Lower lobe of right lung (tissue), 2 donors: Measurements from ENCODE around the gene SST. TPM values are rescaled to one million over a fixed set of nuclear protein-coding genes. Genes with fewer than 3 reads are reported as not detected.

Experiments used
- ATAC-seq, 2 donors: fragments of 200-7000 bp; cut with Tn5 transposase; one replicate each; pipeline ENCODE4 v1.9.1; 2020 to 2022; ENCODE audit warnings: mild to moderate bottlenecking in 2 of 2, moderate library complexity in 2 of 2
- DNase-seq: peaks from one replicate; pipeline ENCODE4 v3.0.0-alpha.2; 2020
- H3K27ac ChIP-seq: fragments of 200-600 bp; one replicate; pipeline ENCODE4 v1.8.0; 2022
- H3K27me3 ChIP-seq: fragments of 200-600 bp; one replicate; pipeline ENCODE4 v1.8.0; 2022; ENCODE audit warnings: low read depth
- H3K36me3 ChIP-seq: fragments of 200-600 bp; one replicate; pipeline ENCODE4 v1.8.0; 2022; ENCODE audit warnings: mild to moderate bottlenecking
- H3K4me1 ChIP-seq: fragments of 200-600 bp; one replicate; pipeline ENCODE4 v1.8.0; 2022
- H3K4me3 ChIP-seq: fragments of 200-600 bp; one replicate; pipeline ENCODE4 v1.8.0; 2022; ENCODE audit warnings: mild to moderate bottlenecking
- H3K9me3 ChIP-seq: fragments of 200-600 bp; one replicate; pipeline ENCODE4 v1.8.0; 2022
- intact Hi-C: fragments of 100-400 bp; cut with DNase I; formaldehyde crosslinking; loops from one replicate; pipeline ENCODE4 v1.11.0; 2022
- total RNA-seq: library from RNA; stranded (reverse); fragmentation: NEBNext Ultra II Directional; extraction: Animal tissue kit (Norgen Biotek cat#: 25700); gene quantifications from one replicate; pipeline ENCODE4 v1.2.1, GENCODE V29; 2021
- TF ChIP-seq, protein P1 (sequence below): fragments of 200-600 bp; IDR thresholded peaks from one replicate; pipeline ENCODE4 v1.8.0; 2022; ENCODE audit warnings: antibody characterized with exemption, mild to moderate bottlenecking
- donor health status: DM: no; HTN: yes; CAD: no; lungs with severe emphysema.

The SST gene
- total RNA-seq, 1 donor from 2014 or later = not detected

DNA sequence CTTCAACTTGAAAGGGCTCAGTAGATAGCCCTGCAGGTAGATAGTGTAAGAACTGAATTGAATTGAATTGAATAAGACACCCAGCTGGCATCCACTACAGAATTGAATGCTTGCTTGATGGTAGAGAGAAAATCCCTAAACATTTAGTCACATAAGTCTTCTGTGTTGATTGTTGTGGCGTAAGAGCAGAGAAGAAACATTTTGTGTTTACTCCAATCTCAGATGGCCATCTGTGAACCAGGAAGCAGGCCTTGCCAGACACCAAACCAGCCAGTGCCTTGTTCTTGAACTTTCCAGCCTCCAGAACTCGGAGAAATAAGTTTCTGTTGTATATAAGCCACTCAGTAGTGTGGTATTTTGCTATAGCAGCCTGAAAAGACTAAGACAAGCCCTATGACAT, 43.6 kb downstream of the SST start:
- TF ChIP-seq, protein P1, sequence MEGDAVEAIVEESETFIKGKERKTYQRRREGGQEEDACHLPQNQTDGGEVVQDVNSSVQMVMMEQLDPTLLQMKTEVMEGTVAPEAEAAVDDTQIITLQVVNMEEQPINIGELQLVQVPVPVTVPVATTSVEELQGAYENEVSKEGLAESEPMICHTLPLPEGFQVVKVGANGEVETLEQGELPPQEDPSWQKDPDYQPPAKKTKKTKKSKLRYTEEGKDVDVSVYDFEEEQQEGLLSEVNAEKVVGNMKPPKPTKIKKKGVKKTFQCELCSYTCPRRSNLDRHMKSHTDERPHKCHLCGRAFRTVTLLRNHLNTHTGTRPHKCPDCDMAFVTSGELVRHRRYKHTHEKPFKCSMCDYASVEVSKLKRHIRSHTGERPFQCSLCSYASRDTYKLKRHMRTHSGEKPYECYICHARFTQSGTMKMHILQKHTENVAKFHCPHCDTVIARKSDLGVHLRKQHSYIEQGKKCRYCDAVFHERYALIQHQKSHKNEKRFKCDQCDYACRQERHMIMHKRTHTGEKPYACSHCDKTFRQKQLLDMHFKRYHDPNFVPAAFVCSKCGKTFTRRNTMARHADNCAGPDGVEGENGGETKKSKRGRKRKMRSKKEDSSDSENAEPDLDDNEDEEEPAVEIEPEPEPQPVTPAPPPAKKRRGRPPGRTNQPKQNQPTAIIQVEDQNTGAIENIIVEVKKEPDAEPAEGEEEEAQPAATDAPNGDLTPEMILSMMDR = no peak
- intact Hi-C loops = no loop called here
- no peaks in the 10 kb centered on the region for H3K4me1 ChIP-seq
- H3K36me3 ChIP-seq = no peaks in the 10 kb centered on the region
- H3K9me3 ChIP-seq = no peaks in the 10 kb centered on the region
- H3K27me3 ChIP-seq = no peaks in the 10 kb centered on the region
- DNase-seq (no peak), ATAC-seq (no peak)
- H3K4me3 ChIP-seq = no peak overlapping the region
- no peak overlapping the region for H3K27ac ChIP-seq

DNA sequence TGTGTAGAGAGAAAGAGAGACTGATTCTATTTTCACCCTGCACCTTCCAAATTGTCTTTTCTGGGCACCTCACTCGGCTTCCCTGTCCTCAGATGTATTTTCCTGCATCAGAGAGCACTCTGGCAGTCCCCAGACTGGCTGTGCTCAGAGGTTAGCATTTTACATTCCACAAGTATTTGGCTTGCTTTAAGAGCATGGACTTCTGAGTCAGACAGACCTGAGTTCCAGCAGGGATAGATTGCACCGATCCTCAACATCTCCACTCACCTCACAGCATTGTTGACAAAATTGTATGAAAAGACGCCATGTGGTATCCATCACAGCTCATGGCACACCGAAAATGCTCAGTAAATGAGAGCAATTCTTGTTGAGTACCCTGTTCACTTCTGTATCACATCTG, 45.6 kb downstream of the SST start:
- Histone ChIP-seq H3K4me1 (no peaks in the 10 kb centered on the region), H3K4me3 (no peak overlapping the region), H3K27me3 (no peaks in the 10 kb centered on the region), H3K27ac (no peak overlapping the region), H3K9me3 (no peaks in the 10 kb centered on the region), H3K36me3 (no peaks in the 10 kb centered on the region)
- DNase-seq (no peak), ATAC-seq (peak in 1 of 2 donors; percentile 41)
- TF ChIP-seq, protein P1 = no peak
- intact Hi-C loops = no loop called here

DNA sequence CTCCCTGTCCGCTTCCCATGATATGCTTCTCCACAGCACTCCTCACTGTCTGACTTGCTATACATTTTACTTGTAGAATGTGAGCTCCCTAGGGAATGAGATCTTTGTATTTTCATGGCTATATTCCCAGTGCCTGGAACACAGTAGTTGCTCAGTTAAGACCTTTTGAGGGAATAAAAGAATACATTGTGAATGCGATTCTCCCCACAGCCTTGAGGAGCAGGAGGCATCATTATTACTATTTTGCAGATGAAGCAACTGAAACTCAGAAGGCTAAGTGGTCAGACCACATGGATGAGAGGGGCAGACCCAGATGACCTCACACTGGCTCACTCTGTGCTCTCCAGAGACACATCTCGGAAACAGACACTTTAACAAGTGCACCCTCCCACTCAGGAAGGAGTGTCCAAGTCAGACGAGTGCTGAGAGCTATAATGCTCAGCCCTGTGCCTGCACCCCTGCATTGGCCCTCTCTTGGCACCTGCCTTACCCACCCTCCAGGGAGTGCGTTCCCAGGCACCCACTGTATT, 46.8 kb downstream of the SST start:
- TF ChIP-seq, protein P1 = no peak
- H3K4me3 ChIP-seq = no peak overlapping the region
- intact Hi-C loops = no loop called here
- no peak for DNase-seq
- ATAC-seq = no peak
- H3K27me3 ChIP-seq = no peaks in the 10 kb centered on the region
- H3K36me3 ChIP-seq = no peaks in the 10 kb centered on the region
- no peaks in the 10 kb centered on the region for H3K9me3 ChIP-seq
- no peaks in the 10 kb centered on the region for H3K4me1 ChIP-seq
- H3K27ac ChIP-seq = no peak overlapping the region

DNA sequence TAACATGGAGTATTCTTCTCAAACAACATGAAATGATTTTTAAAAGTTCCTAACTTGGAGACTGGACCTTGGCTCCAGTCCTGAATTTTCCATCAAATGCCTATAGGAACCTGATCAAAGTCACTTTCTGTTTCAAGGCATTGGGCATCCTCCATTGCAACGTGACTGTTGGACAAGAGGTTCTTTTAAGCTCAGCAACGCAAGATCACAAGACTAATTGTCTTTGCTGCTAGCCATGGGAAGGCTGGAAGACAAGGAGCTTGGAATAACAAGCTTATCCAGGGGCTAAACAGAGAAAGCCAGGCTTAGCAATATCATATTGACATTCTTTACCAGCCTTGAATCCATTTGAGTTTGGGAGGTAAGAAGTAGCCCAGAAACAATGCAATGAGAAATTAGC, 48.3 kb downstream of the SST start:
- H3K27ac ChIP-seq = no peak overlapping the region
- DNase-seq = no peak
- TF ChIP-seq, protein P1 = no peak

DNA sequence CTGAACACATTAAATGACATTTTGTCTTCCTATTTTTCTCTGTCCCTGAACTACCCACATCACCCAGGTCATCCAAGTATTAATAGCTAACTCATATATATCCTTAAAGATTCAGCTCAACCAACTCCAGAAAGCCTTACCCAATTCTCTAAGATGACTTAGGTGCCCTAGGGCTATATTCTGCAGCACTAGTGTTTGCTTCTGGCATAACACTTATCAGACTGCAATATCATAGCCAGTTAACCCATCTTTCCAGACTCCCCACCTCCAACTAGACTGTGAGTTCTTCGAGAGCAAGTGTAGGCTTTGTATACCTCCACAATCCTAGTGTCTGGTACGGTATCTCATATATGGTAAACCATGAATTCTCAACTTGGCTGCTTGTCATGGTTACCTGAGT, 50.7 kb downstream of the SST start:
- H3K36me3 ChIP-seq = no peaks in the 10 kb centered on the region
- H3K4me3 ChIP-seq = no peak overlapping the region
- ATAC-seq = no peak
- no peaks in the 10 kb centered on the region for H3K9me3 ChIP-seq
- intact Hi-C loops = no loop called here
- H3K27ac ChIP-seq = no peak overlapping the region
- TF ChIP-seq, protein P1 = no peak
- no peaks in the 10 kb centered on the region for H3K27me3 ChIP-seq
- no peaks in the 10 kb centered on the region for H3K4me1 ChIP-seq
- no peak for DNase-seq

More for the DNA sequence above, 48.3 kb downstream of the SST start:
- no peaks in the 10 kb centered on the region for H3K27me3 ChIP-seq
- H3K36me3 ChIP-seq = no peaks in the 10 kb centered on the region
- intact Hi-C loops = no loop called here
- no peaks in the 10 kb centered on the region for H3K9me3 ChIP-seq
- H3K4me1 ChIP-seq = no peaks in the 10 kb centered on the region
- no peak overlapping the region for H3K4me3 ChIP-seq
- ATAC-seq = no peak

Other genes with a start within 250 kb of the SST start
- not detected for gene RTP2, start 32.2 kb upstream of the SST start, total RNA-seq
- gene BCL6, start 75.1 kb upstream of the SST start, total RNA-seq = 123 TPM